GM12874 (cell line): ENCODE results near the gene PAQR6.

Experiments
- CTCF ChIP-seq: IDR thresholded peaks from 2 replicates; pipeline ENCODE4 v1.5.1; 2011; ENCODE audit warnings: low read depth, mild to moderate bottlenecking, control low read depth, low read length, moderate library complexity; ENCODE audit not compliant: insufficient read depth

PAQR6 gene

GRCh38 chr1:156247460-156248322 is at the start of gene PAQR6:
PAQR6 (minus strand) TSS chr1:156248056; CDS start chr1:156246731, 1,325 bp downstream.
- TF ChIP-seq CTCF, result no peak

- TF ChIP-seq CTCF, result no peak
Observed at GRCh38 chr1:156295391-156295947, 47.6 kb upstream of the PAQR6 start, which contains the start of gene GLMP. GLMP (minus strand) TSS chr1:156295679; CDS start chr1:156295645, 34 bp downstream.

GRCh38 chr1:156293895-156294294 is 46.0 kb upstream of the PAQR6 start:
- TF ChIP-seq CTCF, result no peak

GRCh38 chr1:156293098-156293434 is 45.2 kb upstream of the PAQR6 start:
- TF ChIP-seq CTCF, result no peak

GRCh38 chr1:156291226-156292061 is 43.6 kb upstream of the PAQR6 start:
- TF ChIP-seq CTCF, result no peak

GRCh38 chr1:156289857-156290256 is 42.0 kb upstream of the PAQR6 start:
- TF ChIP-seq CTCF, result no peak

GRCh38 chr1:156286061-156286460 is 38.2 kb upstream of the PAQR6 start:
- no peak for TF ChIP-seq CTCF
